GM12875 (cell line): Measurements from ENCODE around the gene APOD.
"Not testable (repeated sequence)": the region's sequence is repeated elsewhere in the genome, so short reads cannot be mapped to it uniquely, and the experiment has no call there.

Experiments
- H3K4me3 ChIP-seq: one replicate; pipeline ENCODE4 v1.5.1; 2011; ENCODE audit warnings: low read depth, low read length, control low read depth
- CTCF ChIP-seq: IDR thresholded peaks from 2 replicates; pipeline ENCODE4 v1.5.1; 2011; ENCODE audit warnings: low read depth, mild to moderate bottlenecking, control low read depth, inconsistent platforms, low read length, moderate library complexity, borderline replicate concordance; ENCODE audit not compliant: insufficient read depth

APOD gene

GRCh38 chr3:195601382-195601781, 17.6 kb upstream of the APOD start:
- H3K4me3 ChIP-seq, result no peak overlapping the region
- TF ChIP-seq CTCF, result no peak

DNA sequence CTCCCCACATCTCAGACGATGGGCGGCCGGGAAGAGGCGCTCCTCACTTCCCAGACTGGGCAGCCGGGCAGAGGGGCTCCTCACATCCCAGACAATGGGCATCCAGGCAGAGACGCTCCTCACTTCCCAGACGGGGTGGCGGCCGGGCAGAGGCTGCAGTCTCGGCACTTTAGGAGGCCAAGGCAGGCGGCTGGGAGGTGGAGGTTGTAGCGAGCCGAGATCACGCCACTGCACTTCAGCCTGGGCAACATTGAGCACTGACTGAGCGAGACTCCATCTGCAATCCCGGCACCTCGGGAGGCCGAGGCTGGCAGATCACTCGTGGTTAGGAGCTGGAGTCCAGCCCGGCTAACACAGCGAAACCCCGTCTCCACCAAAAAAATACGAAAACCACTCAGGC, 16.2 kb upstream of the APOD start:
- not testable (repeated sequence) for H3K4me3 ChIP-seq

DNA sequence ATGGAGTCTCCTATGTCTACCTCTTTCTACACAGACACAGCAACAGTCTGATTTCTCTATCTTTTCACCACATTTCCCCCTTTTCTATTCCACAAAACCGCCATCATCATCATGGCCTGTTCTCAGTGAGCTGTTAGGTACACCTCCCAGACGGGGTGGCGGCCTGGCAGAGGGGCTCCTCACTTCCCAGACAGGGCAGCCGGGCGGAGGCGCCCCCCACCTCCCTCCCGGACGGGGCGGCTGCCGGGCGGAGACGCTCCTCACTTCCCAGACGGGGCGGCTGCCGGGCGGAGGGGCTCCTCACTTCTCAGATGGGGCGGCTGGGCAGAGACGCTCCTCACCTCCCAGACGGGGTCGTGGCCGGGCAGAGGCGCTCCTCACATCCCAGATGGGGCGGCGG, 15.8 kb upstream of the APOD start:
- not testable (repeated sequence) for H3K4me3 ChIP-seq

- no peak overlapping the region for H3K4me3 ChIP-seq
- TF ChIP-seq CTCF, result no peak
Measured at GRCh38 chr3:195597848-195598247, 14.1 kb upstream of the APOD start.

DNA sequence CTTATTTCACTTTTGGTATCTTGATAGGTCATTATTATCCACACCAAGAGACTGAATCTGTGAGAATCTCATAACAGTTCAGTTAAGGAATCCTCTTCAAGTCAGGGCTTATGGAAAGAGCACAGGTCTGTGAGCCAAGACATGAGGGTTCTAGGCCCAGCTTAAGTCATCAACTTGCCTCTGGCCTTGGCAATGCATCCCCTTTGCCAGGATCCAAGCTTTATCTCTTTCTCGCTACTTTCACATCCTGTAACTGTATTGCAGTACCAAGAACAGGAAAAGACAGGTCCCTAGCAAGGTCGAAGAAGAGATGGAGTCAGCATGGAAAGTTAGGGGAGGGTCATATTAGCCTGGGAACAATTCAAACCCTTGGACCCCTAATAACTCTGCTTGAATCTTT, 13.5 kb upstream of the APOD start:
- TF ChIP-seq CTCF, result no peak
- H3K4me3 ChIP-seq, result no peak overlapping the region

DNA sequence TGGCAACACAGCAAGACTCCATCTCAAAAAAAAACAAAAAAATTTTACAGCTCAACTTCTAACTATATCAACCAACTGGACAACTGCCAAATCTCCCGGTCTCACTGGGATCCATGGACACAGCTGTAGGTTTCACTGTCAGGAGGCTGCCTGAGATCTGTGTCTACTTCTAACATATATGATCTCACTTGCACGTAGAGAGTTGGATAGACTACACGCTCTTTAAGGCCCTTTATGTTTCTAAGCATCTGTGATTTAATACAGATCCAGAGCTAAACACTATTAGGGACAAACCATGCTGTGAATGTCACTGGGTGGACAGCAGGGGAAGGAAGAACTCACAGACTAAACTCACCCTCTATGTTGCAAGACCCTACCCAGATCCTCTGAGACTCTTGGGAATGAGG, 13.0 kb upstream of the APOD start:
- H3K4me3 ChIP-seq, result no peak overlapping the region
- TF ChIP-seq CTCF, result no peak

- no peak for TF ChIP-seq CTCF
- H3K4me3 ChIP-seq, result no peak overlapping the region
Measured at GRCh38 chr3:195595785-195596531, 12.2 kb upstream of the APOD start.

GRCh38 chr3:195591852-195592251, 8.1 kb upstream of the APOD start:
- H3K4me3 ChIP-seq, result no peak overlapping the region
- no peak for TF ChIP-seq CTCF
